ENCODE results near the gene NUMBL.

Gene NUMBL

DNA sequence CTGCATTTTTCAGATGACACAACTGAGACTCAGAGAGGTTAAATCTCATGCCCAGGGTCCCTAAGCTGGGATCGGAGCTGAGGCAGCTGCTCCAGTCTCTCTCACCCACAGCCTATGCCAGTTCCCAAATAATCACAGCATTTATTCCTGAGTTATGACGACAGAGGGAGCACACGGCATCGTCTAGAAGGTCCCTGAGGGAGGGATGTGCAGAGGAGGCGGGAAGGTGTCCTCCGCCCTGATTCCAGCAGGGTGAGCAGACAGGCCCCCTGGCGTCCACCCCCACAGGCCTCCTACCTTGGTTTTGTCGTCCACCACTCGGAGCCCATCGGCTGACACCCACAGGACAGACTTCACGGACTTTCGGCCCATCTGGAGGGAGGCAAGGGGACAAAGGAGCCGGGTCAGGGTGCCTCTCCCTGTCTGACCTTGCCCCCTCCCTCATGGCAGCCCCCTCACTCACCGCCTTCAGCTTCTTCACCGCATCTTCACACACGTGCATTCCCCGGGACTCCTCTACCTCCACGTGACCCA is 8.0 kb downstream of the NUMBL start:
- TF ChIP-seq TAF1 (IDR thresholded peaks at IDR 0.05; ENCODE audit: borderline replicate concordance, insufficient read depth, low read length), result no peak
- no peak for TF ChIP-seq FOXP2 (optimal IDR thresholded peaks at IDR 0.05; ENCODE audit: borderline replicate concordance, extremely low read depth, extremely low read length, insufficient read depth)
- TF ChIP-seq, protein P1, sequence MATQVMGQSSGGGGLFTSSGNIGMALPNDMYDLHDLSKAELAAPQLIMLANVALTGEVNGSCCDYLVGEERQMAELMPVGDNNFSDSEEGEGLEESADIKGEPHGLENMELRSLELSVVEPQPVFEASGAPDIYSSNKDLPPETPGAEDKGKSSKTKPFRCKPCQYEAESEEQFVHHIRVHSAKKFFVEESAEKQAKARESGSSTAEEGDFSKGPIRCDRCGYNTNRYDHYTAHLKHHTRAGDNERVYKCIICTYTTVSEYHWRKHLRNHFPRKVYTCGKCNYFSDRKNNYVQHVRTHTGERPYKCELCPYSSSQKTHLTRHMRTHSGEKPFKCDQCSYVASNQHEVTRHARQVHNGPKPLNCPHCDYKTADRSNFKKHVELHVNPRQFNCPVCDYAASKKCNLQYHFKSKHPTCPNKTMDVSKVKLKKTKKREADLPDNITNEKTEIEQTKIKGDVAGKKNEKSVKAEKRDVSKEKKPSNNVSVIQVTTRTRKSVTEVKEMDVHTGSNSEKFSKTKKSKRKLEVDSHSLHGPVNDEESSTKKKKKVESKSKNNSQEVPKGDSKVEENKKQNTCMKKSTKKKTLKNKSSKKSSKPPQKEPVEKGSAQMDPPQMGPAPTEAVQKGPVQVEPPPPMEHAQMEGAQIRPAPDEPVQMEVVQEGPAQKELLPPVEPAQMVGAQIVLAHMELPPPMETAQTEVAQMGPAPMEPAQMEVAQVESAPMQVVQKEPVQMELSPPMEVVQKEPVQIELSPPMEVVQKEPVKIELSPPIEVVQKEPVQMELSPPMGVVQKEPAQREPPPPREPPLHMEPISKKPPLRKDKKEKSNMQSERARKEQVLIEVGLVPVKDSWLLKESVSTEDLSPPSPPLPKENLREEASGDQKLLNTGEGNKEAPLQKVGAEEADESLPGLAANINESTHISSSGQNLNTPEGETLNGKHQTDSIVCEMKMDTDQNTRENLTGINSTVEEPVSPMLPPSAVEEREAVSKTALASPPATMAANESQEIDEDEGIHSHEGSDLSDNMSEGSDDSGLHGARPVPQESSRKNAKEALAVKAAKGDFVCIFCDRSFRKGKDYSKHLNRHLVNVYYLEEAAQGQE (IDR thresholded peaks at IDR 0.05; ENCODE audit: insufficient read depth in 1 of 2, low read depth in 2 of 2, low read length in 2 of 2), result no peak
- TF ChIP-seq POLR2AphosphoS5 (IDR thresholded peaks at IDR 0.05; ENCODE audit: low read depth, low read length), result no peak
- TF ChIP-seq SIN3A (IDR thresholded peaks at IDR 0.05; ENCODE audit: borderline replicate concordance, insufficient read depth, low read length), result no peak

DNA sequence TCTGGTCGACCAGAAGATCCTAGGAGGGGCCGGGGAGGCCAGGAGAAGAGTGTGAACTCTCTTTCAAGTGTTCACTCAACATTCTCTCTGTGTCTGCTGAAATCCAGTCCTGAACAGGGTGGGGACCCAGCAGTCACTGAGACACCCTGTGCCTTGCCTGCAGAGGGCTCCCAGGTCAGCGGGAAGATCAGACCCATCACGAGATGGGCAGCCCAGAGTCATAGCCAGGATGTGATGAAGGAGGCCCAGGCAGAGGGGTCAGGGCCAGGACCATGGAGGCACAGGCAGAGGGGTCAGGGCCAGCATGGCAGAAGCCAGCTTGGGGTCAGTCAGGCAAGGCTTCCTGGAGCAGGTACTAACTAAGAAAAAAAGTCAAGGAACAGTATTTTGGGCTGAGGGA is 9.4 kb downstream of the NUMBL start:
- TF ChIP-seq SIN3A (IDR thresholded peaks at IDR 0.05; ENCODE audit: borderline replicate concordance, insufficient read depth, low read length) (no peak), FOXP2 (optimal IDR thresholded peaks at IDR 0.05; ENCODE audit: borderline replicate concordance, extremely low read depth, extremely low read length, insufficient read depth) (no peak), POLR2AphosphoS5 (IDR thresholded peaks at IDR 0.05; ENCODE audit: low read depth, low read length) (no peak), TAF1 (IDR thresholded peaks at IDR 0.05; ENCODE audit: borderline replicate concordance, insufficient read depth, low read length) (no peak)
- TF ChIP-seq, protein P1 (IDR thresholded peaks at IDR 0.05; ENCODE audit: insufficient read depth in 1 of 2, low read depth in 2 of 2, low read length in 2 of 2), result no peak

DNA sequence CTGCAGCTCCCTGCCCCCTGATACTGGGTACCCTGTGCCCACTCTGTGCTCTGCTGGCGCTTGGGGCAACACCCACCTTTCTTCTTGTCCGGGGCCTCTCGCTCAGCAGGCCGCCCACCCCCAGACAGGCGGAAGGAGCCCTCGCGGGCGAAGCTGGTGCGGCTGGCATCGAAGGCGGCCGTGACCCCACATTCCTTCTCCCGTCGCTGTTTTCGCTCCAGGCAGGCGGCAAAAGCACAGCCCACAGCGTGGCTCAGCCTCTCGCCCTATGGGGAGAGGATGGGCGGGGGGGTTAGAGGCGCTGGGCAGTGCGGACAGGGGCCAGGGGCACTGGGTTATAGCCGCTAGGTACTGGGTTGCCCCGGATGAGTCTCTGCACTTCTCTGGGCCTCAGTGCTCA is 13.3 kb downstream of the NUMBL start:
- TF ChIP-seq SIN3A (IDR thresholded peaks at IDR 0.05; ENCODE audit: borderline replicate concordance, insufficient read depth, low read length), result no peak
- no peak for TF ChIP-seq FOXP2 (optimal IDR thresholded peaks at IDR 0.05; ENCODE audit: borderline replicate concordance, extremely low read depth, extremely low read length, insufficient read depth)
- TF ChIP-seq POLR2AphosphoS5 (IDR thresholded peaks at IDR 0.05; ENCODE audit: low read depth, low read length), result no peak
- TF ChIP-seq TAF1 (IDR thresholded peaks at IDR 0.05; ENCODE audit: borderline replicate concordance, insufficient read depth, low read length), result no peak
- TF ChIP-seq, protein P1 (IDR thresholded peaks at IDR 0.05; ENCODE audit: insufficient read depth in 1 of 2, low read depth in 2 of 2, low read length in 2 of 2), result no peak

DNA sequence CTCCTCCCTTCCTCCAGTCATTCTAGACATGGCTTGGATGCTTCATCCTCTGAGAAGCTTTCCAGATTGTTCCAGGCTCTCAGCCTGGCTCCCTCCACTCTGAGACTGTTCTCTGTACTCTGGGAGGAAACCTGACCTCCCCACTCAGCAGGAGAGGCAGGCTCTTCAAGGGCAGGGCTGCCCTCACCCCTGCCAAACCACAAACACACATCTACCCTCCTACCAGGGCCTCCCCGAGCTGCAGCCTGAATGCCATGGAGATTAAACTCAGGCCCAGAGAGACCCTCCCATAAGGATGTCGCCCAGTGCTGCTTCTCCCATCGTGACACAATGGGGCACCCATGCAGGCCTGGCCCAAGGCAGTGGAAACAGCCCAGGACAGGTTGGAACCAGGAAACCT is 16.2 kb downstream of the NUMBL start:
- TF ChIP-seq POLR2AphosphoS5 (IDR thresholded peaks at IDR 0.05; ENCODE audit: low read depth, low read length), result no peak
- no peak for TF ChIP-seq TAF1 (IDR thresholded peaks at IDR 0.05; ENCODE audit: borderline replicate concordance, insufficient read depth, low read length)
- TF ChIP-seq, protein P1 (IDR thresholded peaks at IDR 0.05; ENCODE audit: insufficient read depth in 1 of 2, low read depth in 2 of 2, low read length in 2 of 2), result no peak
- no peak for TF ChIP-seq FOXP2 (optimal IDR thresholded peaks at IDR 0.05; ENCODE audit: borderline replicate concordance, extremely low read depth, extremely low read length, insufficient read depth)
- TF ChIP-seq SIN3A (IDR thresholded peaks at IDR 0.05; ENCODE audit: borderline replicate concordance, insufficient read depth, low read length), result no peak

DNA sequence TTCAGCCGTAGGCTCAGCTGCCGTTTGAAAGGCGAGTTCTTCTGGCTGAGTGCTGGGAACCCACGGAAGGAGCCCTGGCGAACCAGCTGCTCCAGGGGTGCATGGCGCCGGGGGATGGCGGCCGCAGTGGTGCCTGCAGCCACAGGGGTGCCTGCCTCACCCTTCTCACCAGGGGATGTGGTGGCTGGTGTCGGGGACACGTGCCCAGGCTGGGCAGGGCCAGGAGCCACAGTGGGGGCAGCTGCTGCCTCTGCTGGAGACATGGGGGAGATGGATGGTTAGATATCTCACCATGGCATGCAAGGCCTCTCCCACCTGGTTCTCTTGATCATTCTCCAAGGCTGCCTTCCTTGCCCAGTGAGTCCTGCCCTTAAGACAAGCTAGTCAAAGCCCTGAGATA is 17.1 kb downstream of the NUMBL start:
- TF ChIP-seq TAF1 (IDR thresholded peaks at IDR 0.05; ENCODE audit: borderline replicate concordance, insufficient read depth, low read length) (no peak), SIN3A (IDR thresholded peaks at IDR 0.05; ENCODE audit: borderline replicate concordance, insufficient read depth, low read length) (no peak), FOXP2 (optimal IDR thresholded peaks at IDR 0.05; ENCODE audit: borderline replicate concordance, extremely low read depth, extremely low read length, insufficient read depth) (no peak), POLR2AphosphoS5 (IDR thresholded peaks at IDR 0.05; ENCODE audit: low read depth, low read length) (no peak)
- TF ChIP-seq, protein P1 (IDR thresholded peaks at IDR 0.05; ENCODE audit: insufficient read depth in 1 of 2, low read depth in 2 of 2, low read length in 2 of 2), result no peak
